NB4 (cell line): ENCODE measurements around the gene OR10G8.
"Not testable (repeated sequence)": the region's sequence is repeated elsewhere in the genome, so short reads cannot be mapped to it uniquely, and the experiment has no call there.

Source experiments
- DNase-seq: peaks from one replicate; pipeline ENCODE4 v3.0.0; 2010; ENCODE audit warnings: low read depth
- H3K4me3 ChIP-seq: one replicate; pipeline ENCODE4 v1.5.1; 2011; ENCODE audit warnings: mild to moderate bottlenecking, low read depth, low read length, moderate library complexity
- MAX ChIP-seq: IDR thresholded peaks from 2 replicates; pipeline ENCODE4 v1.6.1; 2011; ENCODE audit warnings: low read depth, low read length
- MYC ChIP-seq: IDR thresholded peaks from 2 replicates; pipeline ENCODE4 v1.6.1; 2011; ENCODE audit warnings: low read depth, low read length
- POLR2A ChIP-seq: IDR thresholded peaks from 2 replicates; pipeline ENCODE4 v1.6.1; 2011; ENCODE audit warnings: mild to moderate bottlenecking; ENCODE audit not compliant: insufficient read length; ENCODE audit errors: extremely low read depth
- TF ChIP-seq, protein P1 (sequence below): IDR thresholded peaks from one replicate; pipeline ENCODE4 v1.5.1; 2012; ENCODE audit warnings: low read depth, low read length

The OR10G8 gene

GRCh38 chr11:124026498-124026897, at the start of gene OR10G8:
OR10G8 (plus strand) TSS chr11:124026798; CDS start chr11:124029623, 2,825 bp downstream.
- no peak for DNase-seq
- no peak within 1 kb of the TSS for H3K4me3 ChIP-seq
- no peak for TF ChIP-seq POLR2A
- TF ChIP-seq MYC, result no peak
- TF ChIP-seq, protein P1, sequence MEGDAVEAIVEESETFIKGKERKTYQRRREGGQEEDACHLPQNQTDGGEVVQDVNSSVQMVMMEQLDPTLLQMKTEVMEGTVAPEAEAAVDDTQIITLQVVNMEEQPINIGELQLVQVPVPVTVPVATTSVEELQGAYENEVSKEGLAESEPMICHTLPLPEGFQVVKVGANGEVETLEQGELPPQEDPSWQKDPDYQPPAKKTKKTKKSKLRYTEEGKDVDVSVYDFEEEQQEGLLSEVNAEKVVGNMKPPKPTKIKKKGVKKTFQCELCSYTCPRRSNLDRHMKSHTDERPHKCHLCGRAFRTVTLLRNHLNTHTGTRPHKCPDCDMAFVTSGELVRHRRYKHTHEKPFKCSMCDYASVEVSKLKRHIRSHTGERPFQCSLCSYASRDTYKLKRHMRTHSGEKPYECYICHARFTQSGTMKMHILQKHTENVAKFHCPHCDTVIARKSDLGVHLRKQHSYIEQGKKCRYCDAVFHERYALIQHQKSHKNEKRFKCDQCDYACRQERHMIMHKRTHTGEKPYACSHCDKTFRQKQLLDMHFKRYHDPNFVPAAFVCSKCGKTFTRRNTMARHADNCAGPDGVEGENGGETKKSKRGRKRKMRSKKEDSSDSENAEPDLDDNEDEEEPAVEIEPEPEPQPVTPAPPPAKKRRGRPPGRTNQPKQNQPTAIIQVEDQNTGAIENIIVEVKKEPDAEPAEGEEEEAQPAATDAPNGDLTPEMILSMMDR, result no peak
- TF ChIP-seq MAX, result no peak

DNA sequence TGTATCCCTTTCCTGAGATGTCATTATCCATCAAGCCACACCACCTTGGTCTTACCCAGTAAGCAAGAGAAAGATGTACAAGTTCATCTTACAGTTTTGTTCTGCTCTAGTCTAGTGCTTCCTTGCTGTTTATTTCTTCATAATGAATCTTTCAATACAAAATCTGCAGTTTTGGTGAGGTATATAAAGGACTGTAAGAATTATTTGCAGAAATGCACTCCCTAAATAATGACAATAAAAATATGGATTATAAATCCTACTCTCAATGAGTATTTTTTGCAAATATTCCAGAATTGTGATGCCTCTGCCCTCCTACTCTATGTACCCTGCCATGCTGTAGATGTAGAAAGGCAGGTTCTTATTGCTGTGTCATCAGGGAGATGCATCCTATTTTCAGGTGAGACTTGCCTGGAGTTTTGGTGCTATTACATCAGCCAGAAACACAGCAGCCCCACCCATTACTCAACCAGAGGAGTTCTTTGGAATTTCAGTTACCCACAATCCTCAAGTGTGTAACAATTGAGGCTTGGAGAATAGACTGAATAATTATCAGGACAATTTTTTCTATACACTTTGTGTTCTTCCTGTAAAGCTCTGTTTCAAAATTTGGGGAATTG, 48.8 kb upstream of the OR10G8 start, which contains the start of gene OR10S1:
TSS of gene OR10S1 (minus strand) at position 51 of the 617 bp plus-strand sequence. CDS start 117 bp downstream, outside the sequence.
- H3K4me3 ChIP-seq, result no peak within 1 kb of the TSS
- TF ChIP-seq, protein P1, result no peak
- no peak for TF ChIP-seq POLR2A
- TF ChIP-seq MAX, result no peak
- TF ChIP-seq MYC, result no peak
- no peak for DNase-seq

- no peak for DNase-seq
- H3K4me3 ChIP-seq, result no peak overlapping the region
- TF ChIP-seq, protein P1, result no peak
- TF ChIP-seq MAX, result no peak
- no peak for TF ChIP-seq MYC
- no peak for TF ChIP-seq POLR2A
Observed at GRCh38 chr11:123979311-123979710, 47.3 kb upstream of the OR10G8 start.

GRCh38 chr11:123995119-123995518, 31.5 kb upstream of the OR10G8 start, which contains the start of gene OR10G6:
OR10G6 (minus strand) TSS chr11:123995161; CDS start chr11:123995161, 0 bp downstream.
- TF ChIP-seq MAX (no peak), MYC (no peak)
- no peak within 1 kb of the TSS for H3K4me3 ChIP-seq
- no peak for DNase-seq

DNA sequence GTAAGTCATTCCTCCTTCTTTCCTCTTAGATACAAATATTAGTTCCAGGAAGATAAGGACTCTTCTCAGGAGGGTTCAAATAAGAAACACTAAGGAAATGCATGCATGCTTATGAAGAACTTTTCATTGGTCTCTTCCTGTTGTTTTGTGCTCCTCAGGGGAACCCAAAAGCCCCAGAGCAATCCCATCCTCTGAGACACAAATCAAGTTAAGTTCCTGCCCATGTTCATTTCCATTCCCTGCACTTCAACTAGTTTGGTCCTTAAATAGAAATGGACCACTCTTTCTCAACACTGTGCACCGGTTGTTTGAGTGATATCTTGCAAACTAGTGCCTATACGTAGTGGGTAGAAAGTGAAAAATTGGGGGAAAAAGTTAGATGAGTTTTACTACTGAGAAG, 13.9 kb upstream of the OR10G8 start, which contains the start of gene OR10G4:
TSS of gene OR10G4 (plus strand) at position 301 of the 400 bp plus-strand sequence. CDS start 2,578 bp downstream, outside the sequence.
- H3K4me3 ChIP-seq, result no peak within 1 kb of the TSS
- TF ChIP-seq MAX (no peak), MYC (no peak), POLR2A (no peak)
- TF ChIP-seq, protein P1, result no peak
- DNase-seq, result no peak

DNA sequence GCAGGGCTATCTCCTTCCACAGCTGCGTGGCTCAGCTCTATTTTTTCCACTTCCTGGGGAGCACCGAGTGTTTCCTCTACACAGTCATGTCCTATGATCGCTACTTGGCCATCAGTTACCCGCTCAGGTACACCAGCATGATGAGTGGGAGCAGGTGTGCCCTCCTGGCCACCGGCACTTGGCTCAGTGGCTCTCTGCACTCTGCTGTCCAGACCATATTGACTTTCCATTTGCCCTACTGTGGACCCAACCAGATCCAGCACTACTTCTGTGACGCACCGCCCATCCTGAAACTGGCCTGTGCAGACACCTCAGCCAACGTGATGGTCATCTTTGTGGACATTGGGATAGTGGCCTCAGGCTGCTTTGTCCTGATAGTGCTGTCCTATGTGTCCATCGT, 10.8 kb upstream of the OR10G8 start:
- DNase-seq, H3K4me3 ChIP-seq: not testable (repeated sequence)

DNA sequence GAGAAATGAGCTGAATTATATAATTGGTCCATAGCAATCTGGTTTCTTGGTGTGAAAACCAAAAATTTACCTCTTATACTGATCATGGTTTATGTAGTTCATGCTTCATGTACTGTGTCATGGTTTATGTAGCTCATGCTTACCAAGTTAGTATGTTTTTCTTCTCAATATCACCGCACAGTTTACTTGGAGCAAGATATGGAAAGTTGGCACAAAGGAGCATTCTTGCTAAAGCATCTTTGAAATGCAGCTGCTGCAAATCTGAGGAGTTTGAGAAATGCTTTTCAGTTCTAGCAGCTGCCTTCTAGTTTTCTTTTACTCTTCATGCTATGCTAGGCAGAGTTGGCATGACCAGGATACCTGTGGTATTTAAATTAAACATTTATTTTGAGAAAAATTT, 10.1 kb downstream of the OR10G8 start:
- no peak for DNase-seq
- H3K4me3 ChIP-seq, result no peak overlapping the region
- TF ChIP-seq MYC (no peak), POLR2A (no peak), MAX (no peak)
- TF ChIP-seq, protein P1, result no peak
